ENCODE data around the gene LRRC49.
"Not testable (repeated sequence)": the region's sequence is repeated elsewhere in the genome, so short reads cannot be mapped to it uniquely, and the experiment has no call there.

Gene LRRC49

DNA sequence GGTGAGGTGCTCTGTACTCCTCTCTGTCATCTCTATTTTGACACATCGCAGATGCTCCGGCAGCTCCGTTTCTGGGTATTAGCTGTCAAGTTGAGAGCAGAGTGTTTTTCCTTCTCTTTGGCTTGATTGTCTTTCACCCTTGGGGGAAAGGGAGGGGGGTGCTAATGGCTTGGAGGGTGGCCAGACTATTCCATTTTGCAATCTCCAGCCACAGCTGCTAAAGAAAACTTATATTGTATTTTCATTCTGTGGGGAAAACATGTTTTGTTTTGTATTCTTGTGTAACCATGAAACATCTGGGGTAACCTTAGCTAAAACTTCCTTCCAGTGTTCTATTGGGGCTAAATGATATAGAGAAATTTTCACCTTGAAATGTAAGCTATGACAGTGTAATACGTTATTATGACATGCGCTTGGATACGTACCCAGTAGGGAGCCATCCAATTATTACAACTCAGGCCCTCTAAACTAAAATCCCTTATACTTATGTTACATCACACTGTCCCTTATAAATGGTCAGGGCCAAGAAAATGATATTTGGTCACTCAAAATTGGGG lies 24.6 kb upstream of the LRRC49 start:
- DNase-seq (ENCODE audit: low read depth, low spot score) = no peak

DNA sequence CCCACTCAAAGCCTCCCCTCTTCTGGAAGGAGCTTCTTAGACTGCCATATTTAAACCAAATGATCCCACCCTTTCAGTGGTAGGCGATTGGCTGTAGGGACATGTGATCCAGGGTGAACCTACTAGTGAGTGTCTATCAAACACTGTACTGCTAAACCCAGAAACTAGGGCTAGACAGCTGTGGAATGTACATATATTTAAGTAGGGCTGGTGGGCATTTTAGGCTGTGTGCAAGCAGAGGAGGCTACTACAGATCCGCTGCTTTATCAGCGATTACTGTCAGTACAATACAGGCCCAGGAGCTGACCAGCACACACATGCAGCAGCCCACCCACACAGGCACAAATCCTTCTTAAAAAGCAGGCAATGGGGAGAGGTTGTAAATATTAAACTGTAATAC lies 23.3 kb upstream of the LRRC49 start:
- no peak for DNase-seq (ENCODE audit: low read depth, low spot score)

DNA sequence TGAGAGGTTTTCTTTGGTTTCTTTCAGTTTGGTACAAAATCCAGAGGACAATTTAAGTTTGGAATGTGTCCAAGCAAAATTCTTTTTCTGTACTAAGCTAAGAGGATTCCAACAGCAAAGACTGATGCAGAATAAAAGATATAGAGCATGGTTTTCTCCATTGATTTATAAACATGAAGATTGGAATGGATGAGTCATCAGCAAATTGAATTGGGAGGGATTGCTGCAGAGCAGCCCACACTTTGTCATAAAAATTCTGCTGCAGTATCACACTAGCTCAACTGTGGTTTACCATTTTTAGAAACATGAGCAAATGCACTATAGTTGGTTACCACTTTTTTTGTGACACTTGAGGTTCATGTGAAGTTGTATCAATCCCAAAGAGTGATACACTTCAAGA lies 22.6 kb upstream of the LRRC49 start:
- DNase-seq (ENCODE audit: low read depth, low spot score) = no peak

DNA sequence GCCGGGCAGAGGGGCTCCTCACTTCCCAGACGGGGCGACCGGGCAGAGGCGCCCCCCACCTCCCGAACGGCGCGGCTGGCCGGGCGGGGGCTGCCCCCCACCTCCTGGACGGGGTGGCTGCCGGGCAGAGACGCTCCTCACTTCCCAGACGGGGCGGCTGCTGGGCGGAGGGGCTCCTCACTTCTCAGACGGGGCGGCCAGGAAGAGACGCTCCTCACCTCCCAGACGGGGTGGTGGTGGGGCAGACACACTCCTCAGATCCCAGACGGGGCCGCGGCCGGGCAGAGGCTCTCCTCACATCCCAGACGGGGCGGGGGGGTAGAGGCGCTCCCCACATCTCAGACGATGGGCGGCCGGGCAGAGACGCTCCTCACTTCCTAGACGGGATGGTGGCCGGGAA lies 21.1 kb upstream of the LRRC49 start:
- DNase-seq (ENCODE audit: low read depth, low spot score) = not testable (repeated sequence)

DNA sequence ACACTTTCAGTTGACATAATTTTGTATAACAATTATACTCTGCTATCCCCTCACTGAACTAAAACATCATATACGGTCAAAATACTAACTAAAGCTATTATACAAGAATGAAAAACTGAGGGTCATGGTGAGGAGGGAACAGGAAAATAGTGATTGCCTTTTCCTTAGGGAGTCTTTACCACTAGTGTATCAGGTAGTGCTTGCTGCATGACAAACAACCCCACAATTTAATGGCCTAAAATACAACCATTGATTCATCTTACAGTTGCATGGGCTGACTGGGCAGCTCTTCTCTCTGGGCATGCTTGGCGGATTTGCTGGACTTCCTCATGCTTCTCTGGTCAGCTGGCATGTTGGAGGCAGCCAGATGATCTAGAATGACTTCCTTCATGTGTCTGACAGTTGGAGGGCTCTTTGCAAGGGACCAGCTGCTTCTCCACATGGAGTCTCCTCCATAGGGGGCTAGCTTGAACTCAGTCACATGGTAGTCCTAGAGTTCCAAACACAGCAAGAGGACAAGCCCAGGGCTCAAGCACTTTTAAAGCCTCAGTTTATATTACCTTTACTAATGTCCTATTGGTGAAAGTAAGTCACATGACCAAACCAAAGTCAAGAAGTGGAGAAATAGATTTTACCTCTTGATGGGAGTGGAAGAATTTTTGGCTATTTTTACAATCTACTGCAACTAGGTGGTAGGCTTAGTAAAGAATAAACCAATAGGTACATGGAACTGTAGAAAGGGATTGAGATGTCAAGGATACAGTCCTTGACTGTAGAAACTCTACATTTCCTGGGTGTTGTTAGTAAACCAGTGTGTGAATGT lies 19.2 kb upstream of the LRRC49 start:
- DNase-seq (ENCODE audit: low read depth, low spot score) = no peak

DNA sequence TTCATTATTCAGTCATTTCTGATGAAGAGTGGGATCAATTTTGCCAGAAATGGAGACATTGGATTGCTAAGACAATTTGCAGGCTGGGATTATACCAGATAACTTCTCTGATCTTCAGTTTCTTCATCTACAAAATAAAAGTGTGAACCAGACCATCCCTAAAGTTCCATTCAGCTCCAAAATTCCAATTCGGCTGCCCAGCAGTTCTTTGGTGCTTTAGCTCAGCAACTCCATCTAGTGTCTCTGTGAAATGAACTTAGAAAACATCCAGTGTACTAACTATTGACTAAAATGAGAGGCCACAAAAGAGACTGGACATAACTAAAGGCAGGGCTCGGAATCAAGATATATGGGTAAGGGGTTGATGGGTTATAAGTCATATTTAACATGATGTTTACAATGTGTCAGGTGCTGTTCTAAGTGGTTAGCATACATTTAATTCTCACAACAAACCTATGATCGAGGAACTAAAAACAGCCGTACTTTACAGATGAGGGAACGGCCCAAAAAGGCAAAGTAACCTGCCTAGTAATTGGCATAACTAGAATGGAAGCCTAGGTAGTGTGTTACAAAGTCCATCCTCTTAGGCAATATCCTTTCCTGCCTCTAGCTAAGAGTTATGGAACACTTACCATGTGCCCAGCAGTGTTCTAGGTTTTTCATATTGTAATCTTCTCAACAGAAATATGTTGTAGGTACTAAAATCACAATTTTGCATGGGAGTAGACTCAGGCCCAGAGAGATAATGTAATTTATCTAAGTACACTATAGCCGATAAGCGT lies 17.4 kb upstream of the LRRC49 start:
- no peak for DNase-seq (ENCODE audit: low read depth, low spot score)

DNA sequence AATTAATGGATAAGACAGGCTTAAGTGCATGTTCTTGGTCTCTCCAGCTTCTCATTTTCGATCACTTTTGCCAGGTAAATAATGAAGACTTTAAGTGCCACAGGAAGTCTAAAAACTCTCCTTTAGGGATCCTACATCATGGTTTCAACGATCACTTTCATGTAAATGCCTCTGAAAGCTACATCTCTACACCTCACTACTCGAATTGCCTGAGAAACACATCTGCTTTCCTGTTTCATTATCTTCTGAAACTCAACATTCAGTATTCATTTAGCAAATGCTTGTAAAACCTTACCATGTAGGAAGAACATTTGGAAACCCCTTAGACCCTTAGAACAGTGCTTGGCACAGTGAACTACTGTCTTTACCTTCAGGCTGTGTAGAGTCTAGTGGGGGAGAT lies 16.6 kb upstream of the LRRC49 start:
- no peak for DNase-seq (ENCODE audit: low read depth, low spot score)

DNA sequence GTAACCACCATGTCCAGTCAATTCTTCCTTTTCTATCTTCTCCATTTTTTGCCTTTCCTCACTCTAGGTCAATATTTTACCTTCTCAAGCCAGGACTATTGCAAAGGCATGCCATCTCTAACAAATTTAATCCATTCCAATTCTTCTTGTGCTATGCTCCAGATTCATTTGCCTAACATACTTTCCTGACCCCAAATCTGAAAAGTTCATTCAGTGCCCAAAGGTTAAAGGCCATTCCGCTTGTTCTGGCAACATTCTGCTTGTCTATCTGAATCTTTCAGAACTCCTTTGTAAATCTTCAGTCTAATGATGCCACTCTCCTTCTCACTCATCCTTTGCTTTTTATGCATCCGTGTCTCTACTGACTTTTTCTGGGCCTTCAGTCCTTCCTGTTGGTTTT lies 15.9 kb upstream of the LRRC49 start:
- no peak for DNase-seq (ENCODE audit: low read depth, low spot score)

DNA sequence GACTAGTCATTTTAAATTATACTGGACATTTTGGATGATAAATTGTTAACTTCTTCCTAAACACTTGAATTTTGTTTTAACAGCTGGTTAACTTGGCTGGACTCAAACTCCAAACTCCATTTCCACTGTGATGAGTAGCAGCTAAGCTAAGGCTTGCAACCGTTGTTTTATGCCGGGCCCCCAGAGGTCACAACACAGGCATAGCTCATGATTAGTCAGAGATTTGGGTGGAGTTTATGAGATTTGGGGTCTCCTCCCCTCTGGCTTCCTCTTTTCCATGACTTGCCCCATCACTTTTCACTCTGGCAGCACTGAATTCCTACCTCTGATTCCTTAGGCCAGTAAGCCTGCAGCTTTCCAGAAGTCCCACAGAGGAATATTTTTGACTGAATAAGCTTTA lies 13.2 kb upstream of the LRRC49 start:
- DNase-seq (ENCODE audit: low read depth, low spot score) = no peak

DNA sequence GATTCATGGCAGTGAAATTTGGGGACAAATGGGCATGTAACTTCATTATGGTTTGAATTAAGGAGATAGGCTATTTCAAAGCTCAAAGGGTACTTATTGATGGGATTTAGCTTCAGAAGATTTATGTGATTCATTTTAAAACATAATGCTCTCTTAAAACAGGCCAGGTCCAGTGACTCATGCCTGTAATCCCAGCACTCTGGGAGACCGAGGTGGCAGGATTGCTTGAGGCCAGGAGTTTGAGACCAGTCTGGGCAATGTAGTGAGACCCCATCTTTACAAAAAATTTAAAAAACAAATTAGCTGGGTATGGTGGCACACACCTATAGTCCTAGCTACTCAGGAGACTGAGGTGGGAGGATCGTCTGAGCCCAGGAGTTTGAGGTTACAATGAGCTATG lies 11.8 kb upstream of the LRRC49 start:
- DNase-seq (ENCODE audit: low read depth, low spot score) = no peak

DNA sequence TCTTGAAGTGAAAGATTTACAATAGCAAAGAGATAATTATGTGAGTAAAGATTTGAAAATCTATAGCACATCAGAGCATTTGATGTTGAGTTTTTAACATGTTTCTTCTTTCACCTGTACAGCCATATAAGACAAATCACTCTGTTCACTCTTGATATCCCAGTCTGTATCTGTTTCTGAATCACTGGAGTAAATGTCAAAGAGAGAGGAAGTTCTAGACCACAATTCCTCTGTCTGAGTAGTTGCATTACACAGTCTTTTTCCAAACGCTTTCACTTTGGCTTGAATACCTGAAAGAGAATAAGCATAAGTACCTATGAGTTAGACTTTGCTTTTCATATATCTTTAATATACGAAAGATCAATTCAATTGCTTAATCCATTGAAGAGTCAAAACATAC lies 10.3 kb upstream of the LRRC49 start:
- no peak for DNase-seq (ENCODE audit: low read depth, low spot score)

DNA sequence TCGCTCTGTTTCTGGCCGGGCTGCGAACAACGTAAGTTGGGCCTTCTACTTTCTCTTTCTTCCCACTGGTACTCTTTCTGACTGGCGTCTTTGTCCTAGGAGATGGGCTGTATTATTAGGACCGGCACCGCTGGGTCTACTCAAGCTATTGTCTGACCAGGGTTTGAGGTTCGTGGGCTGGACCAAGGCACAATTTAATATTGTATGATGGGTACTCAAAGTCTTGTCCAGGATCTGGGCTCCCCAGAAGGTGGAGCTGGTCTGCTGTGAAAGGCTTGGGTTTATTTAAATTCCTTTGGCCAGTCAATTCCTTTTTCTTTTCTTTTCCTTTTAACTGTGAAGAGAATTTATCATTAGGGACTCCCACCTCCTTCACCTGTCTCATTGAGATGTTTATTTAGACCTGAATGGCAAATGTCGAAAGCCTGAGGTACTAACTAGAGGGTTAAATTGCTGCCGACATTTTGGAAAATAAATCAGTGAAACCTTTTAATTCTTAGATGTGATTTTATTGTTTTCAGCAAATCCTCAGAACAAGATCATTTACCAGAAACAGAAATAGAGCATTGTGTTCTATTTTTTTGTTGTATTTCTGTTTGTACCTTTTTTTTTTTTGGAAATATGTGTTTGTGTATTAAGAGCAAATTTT lies 410 bp downstream of the LRRC49 start:
- DNase-seq (ENCODE audit: low read depth, low spot score) = no peak

DNA sequence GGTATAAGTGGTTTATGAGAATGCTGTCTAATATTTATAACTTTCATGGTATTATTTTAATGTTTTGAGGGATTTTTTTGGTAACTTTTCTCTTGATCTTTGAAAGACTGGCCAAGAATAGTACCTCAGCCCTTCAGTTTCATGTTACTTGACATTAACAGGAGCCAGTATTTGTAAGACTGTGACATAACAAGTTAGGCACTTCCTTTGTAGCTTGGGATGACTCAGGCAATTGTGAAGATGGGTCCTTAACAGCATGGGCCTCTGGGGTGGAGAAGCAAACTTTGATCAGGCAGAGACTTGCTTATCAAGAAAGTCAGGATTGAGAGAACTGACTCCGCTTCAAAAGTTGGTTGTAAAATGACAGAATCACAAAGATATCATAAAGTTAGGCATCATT lies 9.5 kb downstream of the LRRC49 start:
- DNase-seq (ENCODE audit: low read depth, low spot score) = peak; percentile 23

DNA sequence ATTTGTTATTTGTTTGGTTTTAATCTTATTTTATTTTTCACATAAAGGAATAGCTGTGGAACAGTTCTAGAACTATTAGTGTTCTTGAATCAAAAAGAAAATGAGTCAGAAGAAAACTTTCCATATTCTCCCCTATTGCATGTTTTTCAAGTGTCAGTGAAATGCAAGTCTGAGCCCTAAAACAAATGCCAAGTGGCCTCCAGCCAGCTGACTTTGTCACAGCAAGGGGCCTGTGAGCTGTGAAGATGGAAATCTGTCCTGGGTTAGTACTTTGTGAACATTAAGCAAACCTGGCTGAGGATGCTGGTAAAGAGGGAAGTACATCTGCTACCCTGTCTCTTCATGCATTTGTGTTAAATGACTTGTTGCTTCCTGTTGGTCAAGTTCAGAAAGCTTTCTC lies 14.2 kb downstream of the LRRC49 start:
- no peak for DNase-seq (ENCODE audit: low read depth, low spot score)

DNA sequence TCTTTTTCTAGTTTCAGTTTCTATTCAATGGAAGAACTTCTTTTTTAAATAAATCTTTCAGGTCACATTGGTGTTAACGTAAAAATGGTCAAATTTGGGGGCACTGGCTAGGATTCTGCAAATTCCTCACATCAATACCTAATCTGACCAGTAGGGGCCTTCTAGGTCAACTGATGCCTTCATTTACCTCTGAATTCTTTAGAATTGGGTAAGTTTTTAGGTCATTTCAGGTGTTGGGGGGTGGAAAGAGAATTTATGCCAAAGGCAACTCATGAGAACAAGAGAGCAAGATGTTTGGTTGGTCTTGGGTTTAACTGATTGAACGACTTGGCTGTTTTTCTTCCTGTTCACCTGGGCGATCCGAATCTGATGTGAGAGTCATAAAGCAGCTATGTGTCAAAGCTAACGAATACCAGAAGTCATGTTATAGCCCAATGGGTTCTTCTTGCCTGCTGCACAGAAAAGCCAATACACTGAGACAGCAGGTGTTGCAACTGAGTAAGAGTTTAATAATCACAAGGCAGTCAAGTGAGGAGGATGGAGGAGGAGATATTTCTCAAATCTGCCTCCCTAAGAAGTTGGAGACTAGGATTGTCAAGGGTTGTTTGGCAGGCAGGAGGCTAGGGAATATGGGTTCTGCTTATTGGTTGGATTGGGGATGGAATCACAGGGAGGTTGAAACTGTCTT lies 15.3 kb downstream of the LRRC49 start:
- DNase-seq (ENCODE audit: low read depth, low spot score) = no peak

DNA sequence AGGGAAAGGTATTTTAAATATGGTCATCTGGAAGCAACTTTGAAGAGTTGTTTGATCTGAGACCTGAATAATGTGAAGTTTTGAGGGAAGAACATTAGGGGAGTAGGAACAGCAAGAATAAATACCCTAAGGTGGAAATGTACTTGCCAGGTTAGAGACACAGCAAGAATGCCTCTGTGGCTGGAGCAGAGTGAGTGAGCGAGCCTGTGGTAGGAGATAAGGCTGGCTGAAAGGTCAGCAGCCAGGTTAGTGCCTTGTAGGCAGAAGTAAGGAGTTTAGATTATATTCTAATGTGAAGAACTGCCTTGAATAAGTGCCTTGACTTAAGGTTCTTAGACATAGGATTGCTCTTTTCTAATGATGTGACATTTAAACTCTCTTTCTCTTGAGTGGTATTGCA lies 18.3 kb downstream of the LRRC49 start:
- DNase-seq (ENCODE audit: low read depth, low spot score) = no peak

DNA sequence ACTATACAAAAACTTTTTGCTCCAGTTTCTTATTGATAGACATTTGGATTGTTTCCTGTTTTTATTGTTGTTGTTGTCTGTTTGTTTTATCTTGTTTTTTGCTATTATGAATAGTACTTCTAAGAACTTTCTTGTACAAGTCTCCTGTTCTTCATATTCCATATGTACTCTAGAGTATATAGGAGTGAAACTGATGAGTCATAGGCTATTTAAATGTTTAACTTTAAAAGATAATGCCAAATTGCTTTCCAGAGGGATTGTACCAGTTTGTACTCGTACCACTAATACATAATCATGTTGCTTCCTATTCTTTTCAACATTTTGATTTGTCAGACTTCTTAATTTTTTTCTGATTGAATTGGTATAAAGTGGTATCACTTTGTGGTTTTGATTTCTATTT lies 19.6 kb downstream of the LRRC49 start:
- no peak for DNase-seq (ENCODE audit: low read depth, low spot score)

DNA sequence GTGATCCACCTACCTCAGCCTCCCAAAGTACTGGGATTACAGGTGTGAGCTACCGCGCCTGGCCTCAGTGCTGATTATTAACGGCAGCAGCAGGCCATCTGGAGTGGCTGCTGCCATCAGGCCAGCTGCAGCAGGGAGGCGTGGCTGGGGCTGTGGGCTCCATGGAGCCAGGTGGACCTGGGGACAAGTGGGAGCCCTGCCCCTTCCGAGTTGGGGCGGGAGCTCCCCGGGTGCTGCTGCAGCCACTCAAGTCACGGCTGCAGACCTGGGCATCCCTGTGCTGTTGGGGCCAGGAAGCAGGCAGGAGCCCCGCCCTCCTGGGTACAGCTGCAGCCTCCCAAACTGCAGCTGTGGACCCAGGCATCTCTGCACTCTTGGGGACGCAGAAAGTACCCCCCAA lies 23.9 kb downstream of the LRRC49 start:
- DNase-seq (ENCODE audit: low read depth, low spot score) = no peak

DNA sequence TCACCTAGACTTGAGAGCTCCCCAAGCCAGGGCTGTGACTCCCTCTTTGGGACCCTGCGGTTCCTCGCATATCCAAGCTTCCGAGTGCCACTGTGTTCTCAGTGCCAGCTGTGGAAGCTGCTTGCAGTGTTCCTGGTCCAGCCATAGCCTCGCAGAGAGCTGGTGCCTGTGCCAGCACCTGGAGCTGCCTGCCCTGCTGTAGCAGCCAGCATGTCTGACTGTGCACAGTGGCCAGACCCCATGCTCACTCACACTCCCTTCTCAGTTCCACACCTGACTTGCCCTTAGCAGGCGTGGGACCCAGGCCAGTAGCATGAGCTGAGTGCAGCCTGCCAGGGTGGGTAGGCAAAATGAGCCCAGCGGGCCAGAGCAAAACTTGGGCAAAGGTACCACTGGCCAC lies 25.3 kb downstream of the LRRC49 start:
- no peak for DNase-seq (ENCODE audit: low read depth, low spot score)

DNA sequence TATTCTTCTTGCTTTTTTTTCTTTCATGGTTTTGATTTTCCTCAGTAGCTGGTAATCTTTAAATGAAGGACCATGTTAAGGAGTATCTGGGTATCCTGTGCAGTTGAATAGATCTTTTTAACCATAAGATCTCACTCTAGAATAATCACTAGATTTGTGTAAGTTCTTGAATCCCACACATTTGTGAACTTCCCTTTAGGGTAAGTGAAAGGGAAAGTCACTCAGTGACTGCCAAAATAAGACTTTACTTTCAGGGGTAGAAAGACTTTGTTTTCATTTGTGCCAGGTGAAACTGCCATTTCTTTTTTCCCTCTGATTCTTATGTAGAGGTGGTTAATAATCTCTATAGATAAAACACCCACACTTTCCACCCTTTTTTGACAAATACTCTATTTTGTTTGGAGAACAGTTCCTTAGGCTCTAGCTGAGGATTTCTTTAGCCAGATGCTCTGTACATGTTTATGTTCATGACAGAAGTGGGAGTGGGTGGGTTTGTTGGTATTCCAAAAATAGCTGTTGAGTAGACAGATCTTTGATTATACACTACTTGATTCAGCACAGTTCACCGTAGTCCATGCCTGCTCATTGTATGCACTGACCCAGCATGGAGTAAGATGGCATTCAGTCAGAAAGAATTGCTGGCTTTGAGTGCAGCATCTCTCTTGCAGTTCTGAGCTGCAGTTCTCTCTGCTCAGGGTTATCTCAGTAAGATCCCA lies 28.5 kb downstream of the LRRC49 start:
- no peak for DNase-seq (ENCODE audit: low read depth, low spot score)

DNA sequence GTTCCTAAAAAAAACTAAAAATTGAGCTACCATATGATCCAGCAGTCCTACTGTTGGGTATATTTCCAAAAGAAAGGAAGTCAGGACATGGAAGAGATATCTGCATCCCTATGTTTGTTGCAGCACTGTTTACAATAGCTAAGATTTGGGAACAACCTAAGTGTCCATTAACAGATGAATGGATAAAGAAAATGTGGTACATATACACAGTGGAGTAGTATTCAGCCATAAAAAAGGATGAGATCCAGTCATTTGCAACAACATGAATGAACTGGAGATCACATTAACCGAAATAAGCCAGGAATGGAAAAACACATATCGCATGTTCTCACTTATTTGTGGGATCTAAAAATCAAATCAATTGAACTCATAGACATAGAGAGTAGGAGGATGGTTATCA lies 29.5 kb downstream of the LRRC49 start:
- no peak for DNase-seq (ENCODE audit: low read depth, low spot score)

Measured in smooth muscle cell of the brain vasculature (primary cell).